Spinal cord (tissue), 10 donors: ENCODE measurements around the gene SLC15A4. TPM values are rescaled to one million over a fixed set of nuclear protein-coding genes. Genes with fewer than 3 reads are reported as not detected.

ENCODE experiments used
- DNase-seq, 6 donors: peaks; one replicate each; pipeline versions ENCODE4 v3.0.0 to v3.0.0-alpha.2; 2013 to 2015; ENCODE audit warnings: low spot score in 6 of 6, low read depth in 4 of 6
- H3K27ac ChIP-seq: one replicate; pipeline ENCODE4 v1.5.1; 2013; ENCODE audit warnings: low read depth, low read length, control low read depth
- H3K27me3 ChIP-seq: one replicate; pipeline ENCODE4 v1.6.1; 2013; ENCODE audit warnings: low read length; ENCODE audit not compliant: control insufficient read depth, insufficient read depth
- H3K36me3 ChIP-seq: one replicate; pipeline ENCODE4 v1.6.1; 2013; ENCODE audit warnings: low read length; ENCODE audit not compliant: control insufficient read depth, insufficient read depth
- H3K4me1 ChIP-seq: one replicate; pipeline ENCODE4 v1.6.1; 2013; ENCODE audit warnings: low read length; ENCODE audit not compliant: control insufficient read depth, insufficient read depth
- H3K4me3 ChIP-seq: one replicate; pipeline ENCODE4 v1.5.1; 2013; ENCODE audit warnings: low read depth, low read length, control low read depth
- H3K9me3 ChIP-seq: one replicate; pipeline ENCODE4 v1.6.1; 2013; ENCODE audit warnings: low read length; ENCODE audit not compliant: control insufficient read depth, insufficient read depth
- WGBS: methylation state at CpG from one replicate; pipeline ENCODE4 v1.1.5; 2013; ENCODE audit warnings: missing lambda C conversion rate; ENCODE audit not compliant: insufficient coverage; 5-methylcytosine and 5-hydroxymethylcytosine counted together
- polyA plus RNA-seq, 2 donors: library from polyadenylated mRNA; unstranded; fragments of 120-200 nt; gene quantifications; one replicate each; pipeline ENCODE4 v1.2.1, GENCODE V29; 2013; ENCODE audit not compliant: insufficient read length in 2 of 2
- total RNA-seq, 2 donors: library from RNA; depleted of rRNA in 1 of 2; stranded (reverse); fragments of 120-200 nt in 1 of 2; fragments of >200 nt in 1 of 2; gene quantifications; one replicate each; pipeline versions ENCODE4 v1.2.3 to v1.2.4, GENCODE V29; 2013 to 2014
- donor health status: healthy.

SLC15A4 gene
- total and polyA plus RNA-seq, 4 donors: 18.3 to 32.2 (median 27.1) TPM

- peaks cover 74% of the 10 kb centered on the region for H3K36me3 ChIP-seq
Observed at GRCh38 chr12:128796439-128797118, 27.2 kb downstream of the SLC15A4 start.

GRCh38 chr12:128795530-128796361 lies 28.0 kb downstream of the SLC15A4 start:
- H3K4me1 ChIP-seq: peaks cover 3% of the 10 kb centered on the region
- no peak overlapping the region for H3K4me3 ChIP-seq
- no peaks in the 10 kb centered on the region for H3K9me3 ChIP-seq
- no peak overlapping the region for H3K27ac ChIP-seq
- no peak for DNase-seq
- no peaks in the 10 kb centered on the region for H3K27me3 ChIP-seq
- 93% methylated on average over 28 of the region's 30 CpGs for WGBS
- H3K36me3 ChIP-seq: peaks cover 81% of the 10 kb centered on the region

More at GRCh38 chr12:128796439-128797118, 27.2 kb downstream of the SLC15A4 start:
- Histone ChIP-seq H3K4me3 (no peak overlapping the region), H3K27me3 (no peaks in the 10 kb centered on the region), H3K9me3 (no peaks in the 10 kb centered on the region), H3K27ac (no peak overlapping the region), H3K4me1 (peaks cover 3% of the 10 kb centered on the region)
- no peak for DNase-seq
- 93% methylated on average over 19 of the region's 19 CpGs for WGBS

- Histone ChIP-seq H3K27ac (no peak overlapping the region), H3K4me3 (no peak overlapping the region), H3K27me3 (no peaks in the 10 kb centered on the region), H3K4me1 (peaks cover 9% of the 10 kb centered on the region), H3K9me3 (no peaks in the 10 kb centered on the region), H3K36me3 (peaks cover 75% of the 10 kb centered on the region)
- 86% methylated on average over 17 of the region's 20 CpGs for WGBS
- DNase-seq: no peak
Observed at GRCh38 chr12:128794661-128795529, 28.9 kb downstream of the SLC15A4 start.

- 85% methylated on average over 6 of the region's 6 CpGs for WGBS
- H3K4me1 ChIP-seq: peaks cover 11% of the 10 kb centered on the region
- H3K27ac ChIP-seq: no peak overlapping the region
- H3K27me3 ChIP-seq: no peaks in the 10 kb centered on the region
- no peaks in the 10 kb centered on the region for H3K9me3 ChIP-seq
- peaks cover 68% of the 10 kb centered on the region for H3K36me3 ChIP-seq
- H3K4me3 ChIP-seq: no peak overlapping the region
- DNase-seq: no peak
Observed at GRCh38 chr12:128793701-128794100, 30.1 kb downstream of the SLC15A4 start.

- Histone ChIP-seq H3K4me3 (no peak overlapping the region), H3K27ac (no peak overlapping the region), H3K36me3 (peaks cover 64% of the 10 kb centered on the region)
Observed at GRCh38 chr12:128792881-128793280, 30.9 kb downstream of the SLC15A4 start.

GRCh38 chr12:128792398-128792797 lies 31.4 kb downstream of the SLC15A4 start:
- Histone ChIP-seq H3K9me3 (no peaks in the 10 kb centered on the region), H3K4me1 (peaks cover 7% of the 10 kb centered on the region), H3K27me3 (no peaks in the 10 kb centered on the region), H3K27ac (no peak overlapping the region), H3K36me3 (peaks cover 59% of the 10 kb centered on the region), H3K4me3 (no peak overlapping the region)
- DNase-seq: no peak
- 96% methylated on average over 12 of the region's 15 CpGs for WGBS

More at GRCh38 chr12:128792881-128793280, 30.9 kb downstream of the SLC15A4 start:
- no peak for DNase-seq
- Histone ChIP-seq H3K4me1 (peaks cover 11% of the 10 kb centered on the region), H3K9me3 (no peaks in the 10 kb centered on the region), H3K27me3 (no peaks in the 10 kb centered on the region)
- WGBS: no CpG with 5 or more reads among the region's 17 CpGs

- H3K4me1 ChIP-seq: peaks cover 7% of the 10 kb centered on the region
- no peaks in the 10 kb centered on the region for H3K9me3 ChIP-seq
- no peak overlapping the region for H3K4me3 ChIP-seq
- no peaks in the 10 kb centered on the region for H3K27me3 ChIP-seq
- peaks cover 52% of the 10 kb centered on the region for H3K36me3 ChIP-seq
- no peak for DNase-seq
- H3K27ac ChIP-seq: no peak overlapping the region
- WGBS: 90% methylated on average over 15 of the region's 24 CpGs
Observed at GRCh38 chr12:128791395-128792322, 32.1 kb downstream of the SLC15A4 start.

GRCh38 chr12:128790653-128791373 lies 32.9 kb downstream of the SLC15A4 start:
- peaks cover 7% of the 10 kb centered on the region for H3K4me1 ChIP-seq

More at GRCh38 chr12:128790653-128791373, 32.9 kb downstream of the SLC15A4 start:
- H3K27ac ChIP-seq: no peak overlapping the region
- no peaks in the 10 kb centered on the region for H3K9me3 ChIP-seq
- no peak overlapping the region for H3K4me3 ChIP-seq
- H3K36me3 ChIP-seq: peaks cover 49% of the 10 kb centered on the region
- WGBS: 92% methylated on average over 11 of the region's 15 CpGs
- H3K27me3 ChIP-seq: no peaks in the 10 kb centered on the region
- DNase-seq: peak in 1 of 6 donors; percentile 47
